ENCODE measurements around the gene ZNF768.
"Not testable (repeated sequence)": the region's sequence is repeated elsewhere in the genome, so short reads cannot be mapped to it uniquely, and the experiment has no call there.

ZNF768 gene

DNA sequence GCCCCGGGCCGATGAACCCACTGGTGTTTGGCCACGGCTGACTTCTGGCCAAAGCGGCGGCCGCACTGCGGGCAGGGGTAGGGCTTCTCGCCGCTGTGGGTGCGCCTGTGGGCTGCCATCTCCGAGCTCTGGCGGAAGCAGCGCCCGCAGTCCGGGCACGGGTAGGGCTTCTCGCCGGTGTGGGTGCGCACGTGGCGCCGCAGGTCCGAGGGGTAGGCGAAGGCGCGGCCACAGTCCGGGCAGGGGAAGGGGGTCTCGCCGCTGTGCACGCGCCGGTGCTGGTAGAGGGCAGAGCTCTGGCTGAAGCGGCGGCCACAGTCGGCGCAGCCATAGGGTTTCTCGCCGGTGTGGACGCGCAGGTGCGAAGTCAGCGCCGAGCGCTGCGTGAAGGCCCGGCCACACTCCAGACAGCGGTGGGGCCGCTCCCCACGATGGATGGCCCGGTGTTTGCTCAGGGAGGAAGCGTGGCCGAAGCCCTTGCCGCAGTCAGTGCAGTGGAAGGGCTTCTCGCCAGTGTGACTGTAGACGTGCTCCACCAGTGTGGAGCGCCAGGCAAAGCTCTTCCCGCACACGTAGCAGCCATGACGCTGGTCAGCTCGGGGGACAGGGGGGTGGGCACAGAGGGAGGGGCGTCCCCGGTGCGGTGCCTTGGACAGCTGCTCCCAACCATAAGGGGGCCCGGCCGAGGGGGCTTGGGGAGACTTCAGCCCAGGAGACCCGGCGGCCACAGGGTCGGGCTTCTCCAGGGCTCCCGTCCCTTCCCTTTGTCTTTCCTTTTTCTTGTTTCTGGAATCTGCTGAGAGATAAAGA, 29.2 kb upstream of the ZNF768 start:
- no peak for DNase-seq

GRCh38 chr16:30554557-30555314, 28.4 kb upstream of the ZNF768 start:
- no peak for DNase-seq

DNA sequence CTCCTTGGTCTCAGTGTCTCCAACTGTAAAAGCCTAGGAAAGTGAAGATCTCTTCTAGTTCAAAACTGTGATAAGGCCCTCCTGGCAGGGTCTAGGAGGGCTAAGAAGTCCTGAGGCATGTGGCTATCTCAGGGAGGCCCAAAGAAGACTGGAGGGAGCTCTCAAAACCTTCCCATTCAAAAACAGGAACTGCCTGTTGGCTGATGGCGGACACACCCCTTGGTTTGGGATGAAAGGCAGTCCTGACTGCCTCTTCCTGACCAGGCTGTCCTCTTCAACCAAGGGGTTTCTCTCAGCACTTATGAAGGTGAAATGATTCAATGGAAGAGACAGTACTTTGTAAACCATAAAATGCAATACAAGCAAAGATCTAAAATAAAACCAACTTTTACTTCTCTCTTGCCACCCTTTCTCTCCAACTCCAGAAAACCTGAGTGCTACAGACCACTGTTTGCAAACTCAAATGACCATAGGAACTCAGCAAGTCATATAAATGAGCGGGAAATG, 27.1 kb upstream of the ZNF768 start:
- DNase-seq, result no peak

DNA sequence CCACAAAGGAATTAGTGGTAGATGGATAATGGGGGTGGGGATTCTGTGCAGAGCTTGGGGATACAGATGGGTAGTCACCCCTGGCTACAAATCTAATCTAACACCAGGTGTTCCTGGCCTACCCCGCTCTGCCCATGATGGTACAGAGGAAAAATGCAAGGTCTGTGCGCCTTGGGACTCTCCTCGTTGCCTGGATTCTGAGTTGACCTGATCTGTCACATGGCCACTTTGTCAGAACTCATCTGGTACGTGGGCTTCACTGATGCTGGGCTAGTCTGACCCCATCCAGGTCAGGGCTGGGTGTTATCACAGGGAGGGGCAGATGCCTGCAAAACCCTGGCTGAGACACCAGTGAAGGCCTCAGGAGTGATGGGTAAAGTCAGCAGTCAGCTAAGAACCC, 26.6 kb upstream of the ZNF768 start:
- DNase-seq, result no peak

DNA sequence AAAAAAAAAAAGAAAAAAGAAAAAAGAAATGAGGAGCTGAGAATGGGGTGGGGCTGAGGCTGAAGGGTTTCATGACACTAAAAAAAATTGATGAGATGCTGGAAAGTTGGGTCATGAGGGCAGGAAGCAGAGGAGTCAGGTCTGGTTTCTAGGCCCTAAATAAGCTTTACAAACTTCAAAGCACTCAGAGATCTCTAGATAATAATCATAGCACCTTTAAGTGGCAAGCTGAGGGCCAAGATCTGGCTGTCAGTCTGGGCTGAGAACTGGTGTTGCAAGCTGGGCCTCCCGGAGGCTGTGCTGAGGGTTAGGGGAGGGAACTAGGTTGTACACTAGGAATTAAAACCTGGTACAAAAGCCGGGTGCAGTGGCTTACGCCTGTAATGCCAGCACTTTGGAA, 25.4 kb upstream of the ZNF768 start:
- no peak for DNase-seq

GRCh38 chr16:30548416-30549253, 22.3 kb upstream of the ZNF768 start:
- DNase-seq, result no peak

- no peak for DNase-seq
Measured at GRCh38 chr16:30546115-30546514, 19.7 kb upstream of the ZNF768 start.

DNA sequence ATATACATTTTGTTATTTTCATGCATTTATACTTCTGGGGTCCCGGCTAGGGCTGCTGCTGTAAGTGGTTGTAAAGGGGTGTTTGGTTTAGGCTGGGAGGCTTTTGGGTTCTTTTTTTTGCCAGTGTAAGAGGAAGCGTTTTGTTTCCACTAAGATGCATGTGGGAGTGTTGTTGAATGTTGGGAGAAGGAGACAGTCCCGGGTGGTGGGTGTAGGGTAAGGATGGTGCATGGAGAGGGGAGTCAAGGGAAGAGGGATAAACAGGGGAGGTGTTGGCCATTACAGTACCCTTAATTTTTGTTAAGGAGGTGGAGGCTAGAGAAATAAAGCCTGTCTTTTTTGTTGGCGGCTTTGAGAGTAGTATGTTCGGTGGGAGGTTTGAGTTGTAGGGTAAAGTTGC, 16.7 kb upstream of the ZNF768 start:
- no peak for DNase-seq

DNA sequence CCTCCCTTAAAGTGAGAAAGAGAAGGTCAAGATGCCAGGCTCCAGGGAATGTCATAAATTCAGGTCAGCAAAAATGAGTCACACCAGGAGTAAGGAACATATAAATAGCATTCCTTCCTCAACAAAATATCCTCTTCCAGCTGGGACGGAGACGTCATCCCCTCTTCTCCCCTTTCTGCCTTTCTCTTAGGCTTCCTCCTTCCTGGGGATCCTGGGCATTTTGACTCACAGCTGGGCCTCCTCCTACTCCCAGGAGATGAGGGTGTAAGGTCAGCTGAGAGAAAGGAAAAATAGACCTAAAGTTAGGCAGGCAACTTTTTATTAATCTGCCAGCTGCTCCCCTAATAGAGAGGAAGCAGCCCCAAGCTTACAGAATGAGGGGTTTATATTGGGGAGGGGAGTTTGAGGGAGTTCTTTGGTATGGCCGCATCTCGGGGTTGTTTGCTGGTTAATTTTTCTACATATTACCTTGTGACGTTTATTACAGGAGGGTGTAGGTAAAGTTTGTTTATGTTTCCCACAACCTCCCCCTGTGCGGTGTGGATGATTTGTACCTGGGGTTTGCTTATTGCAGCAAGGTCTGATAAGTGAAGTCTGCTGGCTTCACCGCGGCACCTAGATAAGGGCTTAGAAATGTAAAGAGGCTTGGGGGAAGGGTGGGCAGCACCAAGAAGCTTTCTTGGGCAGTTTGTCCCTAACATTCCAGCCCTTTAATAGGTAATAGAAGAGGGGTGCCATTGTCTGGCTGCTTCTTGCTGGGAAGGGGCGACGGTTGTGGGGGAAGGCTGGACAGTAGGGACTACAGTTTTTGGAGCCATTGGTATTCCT, 15.3 kb upstream of the ZNF768 start:
- DNase-seq, result no peak

DNA sequence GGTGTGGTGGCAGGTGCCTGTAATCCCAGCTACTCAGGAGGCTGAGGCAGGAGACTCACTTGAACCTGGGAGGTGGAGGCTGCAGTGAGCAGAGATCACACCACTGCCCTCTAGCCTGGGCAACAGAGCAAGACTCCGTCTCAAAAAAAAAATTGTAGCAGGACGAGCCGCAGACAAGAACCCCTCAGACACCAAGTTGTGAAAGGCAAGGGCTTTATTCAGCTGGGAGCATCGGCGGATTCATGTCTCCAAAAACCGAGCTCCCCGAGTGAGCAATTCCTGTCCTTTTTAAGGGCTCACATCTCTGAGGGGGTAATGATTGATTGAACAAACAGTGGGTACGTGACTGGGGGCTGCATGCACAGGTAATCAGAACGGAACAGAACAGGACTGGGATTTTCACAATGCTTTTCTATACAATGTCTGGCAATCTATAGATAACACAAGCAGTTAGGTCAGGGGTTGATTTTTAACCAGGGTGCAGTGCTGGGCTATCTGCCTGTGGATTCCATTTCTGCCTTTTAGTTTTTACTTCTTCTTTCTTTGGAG, 14.6 kb upstream of the ZNF768 start:
- not testable (repeated sequence) for DNase-seq

GRCh38 chr16:30539986-30540526, 13.7 kb upstream of the ZNF768 start:
- DNase-seq, result not testable (repeated sequence)

DNA sequence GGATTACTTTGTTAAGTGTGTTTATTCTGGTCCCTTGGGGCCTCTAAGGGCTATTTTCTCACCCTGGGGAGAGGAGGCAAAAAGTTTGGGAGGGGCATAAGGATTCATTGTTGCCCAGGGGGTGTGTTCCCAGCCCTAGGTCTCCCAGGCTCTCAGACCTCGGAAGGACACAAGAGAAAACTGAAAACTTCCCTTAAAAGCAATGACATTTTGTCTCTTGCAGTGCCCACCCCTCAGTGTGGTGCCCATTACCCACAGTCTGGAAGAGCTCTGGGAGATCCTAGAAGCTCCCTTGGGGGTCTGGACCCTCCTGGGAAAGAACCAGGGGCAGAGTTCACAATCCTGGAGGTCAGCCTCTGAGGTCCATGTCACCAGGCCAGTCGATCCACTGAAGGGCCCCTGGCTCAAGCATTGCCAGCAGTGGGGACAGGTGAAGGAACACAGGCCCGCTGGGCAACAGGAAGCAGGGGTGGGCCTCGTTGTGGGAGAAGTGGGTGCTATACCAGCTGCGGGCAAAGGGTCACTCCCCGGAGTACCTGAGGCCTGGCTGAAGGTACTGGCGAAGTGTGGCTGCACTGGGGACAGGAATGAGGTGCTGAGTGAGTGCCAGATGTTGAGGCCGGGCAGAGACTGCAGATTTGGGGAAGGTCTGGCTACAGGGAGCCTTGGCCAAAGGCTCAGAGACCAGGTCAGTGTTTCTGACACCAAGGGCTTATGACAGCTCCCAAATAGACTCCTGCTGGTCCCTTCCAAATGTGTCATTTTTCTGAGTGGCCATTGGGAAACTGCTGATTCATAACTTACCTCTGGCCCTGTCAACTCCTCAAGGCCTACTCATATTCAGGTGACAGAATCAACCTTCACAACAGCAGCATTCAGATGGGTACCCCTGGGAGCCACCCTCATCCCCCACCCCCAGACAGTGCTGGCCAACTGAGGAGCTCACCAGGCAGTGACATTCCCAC, 12.9 kb upstream of the ZNF768 start:
- no peak for DNase-seq

DNA sequence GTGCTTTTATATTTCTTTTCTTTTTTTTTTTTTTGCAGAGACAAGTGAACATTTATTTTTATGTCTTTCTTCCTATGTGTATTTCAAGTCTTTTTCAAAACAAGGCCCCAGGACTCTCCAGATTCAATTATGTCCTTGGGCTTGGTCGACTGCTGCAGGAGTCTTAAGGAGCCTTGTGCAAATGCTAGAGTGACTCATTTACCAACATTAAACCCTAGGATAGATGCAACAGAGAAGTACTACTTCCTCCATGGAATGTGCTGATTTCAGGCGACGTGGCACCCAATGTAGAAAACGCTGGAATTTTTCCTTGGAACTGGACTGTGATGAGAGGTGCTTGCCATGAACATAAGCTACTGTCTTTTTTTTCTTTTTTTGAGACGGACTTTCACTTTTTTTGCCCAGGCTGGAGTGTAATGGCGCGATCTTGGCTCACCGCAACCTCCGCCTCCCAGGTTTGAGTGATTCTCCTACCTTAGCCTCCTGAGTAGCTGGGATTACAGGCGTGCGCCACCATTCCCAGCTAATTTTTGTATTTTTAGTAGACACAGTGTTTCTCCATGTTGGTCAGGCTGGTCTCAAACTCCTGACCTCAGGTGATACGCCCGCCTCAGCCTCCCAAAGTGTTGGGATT, 10.1 kb upstream of the ZNF768 start:
- DNase-seq, result not testable (repeated sequence)

DNA sequence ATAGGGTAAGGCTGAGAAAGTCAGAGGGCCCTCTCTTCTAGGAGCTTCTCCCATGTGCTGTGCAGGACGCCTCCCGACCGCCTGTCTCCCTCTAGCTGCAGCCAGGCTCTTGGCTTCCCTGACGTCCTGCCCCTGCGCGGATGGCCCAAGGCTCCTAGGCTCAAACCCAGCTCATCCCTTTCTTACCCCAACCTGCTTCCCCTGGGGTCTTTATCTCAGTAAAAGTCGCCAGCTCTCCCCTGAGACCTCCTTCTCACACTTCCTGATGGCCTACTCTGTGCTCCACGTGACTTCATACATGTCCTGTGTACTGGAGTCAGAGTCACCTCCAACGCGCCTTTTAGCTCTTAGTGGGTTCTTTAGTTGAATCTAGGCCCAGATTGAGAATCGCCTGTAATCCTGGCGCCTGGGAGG, 9.4 kb upstream of the ZNF768 start:
- DNase-seq, result peak; percentile 88

- DNase-seq, result peak; percentile 95
Measured at GRCh38 chr16:30535106-30535776, 8.9 kb upstream of the ZNF768 start.

DNA sequence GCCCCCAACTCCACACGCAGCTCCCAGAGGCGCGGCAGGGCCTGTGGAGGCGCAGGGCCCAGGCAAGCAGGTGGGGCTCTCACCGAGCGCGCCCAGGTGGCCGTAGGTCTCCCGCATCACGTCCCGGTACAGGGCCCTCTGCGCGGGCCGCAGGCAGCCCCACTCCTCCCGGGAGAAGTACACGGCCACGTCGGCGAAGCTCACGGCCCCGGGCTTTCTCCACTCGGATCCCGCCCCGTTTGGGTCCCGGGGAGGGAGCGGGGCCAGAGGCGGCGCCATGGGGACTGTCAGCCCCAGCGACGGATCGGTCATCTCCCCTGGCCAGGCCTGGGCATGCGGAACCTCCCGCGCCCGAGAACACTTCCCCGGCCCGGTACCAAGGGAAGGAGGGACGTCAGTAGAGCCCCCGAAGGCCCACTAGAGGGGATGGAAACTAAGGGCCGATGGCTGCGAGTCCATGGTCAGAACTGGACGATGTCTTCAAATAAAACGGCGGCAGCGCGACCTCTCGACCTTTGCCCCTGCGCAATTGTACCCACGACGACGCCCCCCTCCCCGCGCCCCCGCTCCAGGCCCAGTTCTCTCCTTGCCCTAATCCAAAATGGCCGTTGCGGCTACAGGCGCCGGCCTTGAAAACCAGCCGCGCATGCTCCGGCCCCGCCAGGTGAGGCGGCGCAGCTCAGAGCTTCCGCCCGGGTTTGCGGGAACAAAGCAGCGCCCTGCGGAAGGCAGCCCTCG, 8.2 kb upstream of the ZNF768 start, which contains the start of gene ZNF747:
Gene ZNF747 (minus strand): TSS at position 491 of the 738 bp plus-strand sequence. CDS start 179 bp downstream, at position 312.
- DNase-seq, result peak; percentile 95

- no peak for DNase-seq
Measured at GRCh38 chr16:30533748-30534367, 7.5 kb upstream of the ZNF768 start.

DNA sequence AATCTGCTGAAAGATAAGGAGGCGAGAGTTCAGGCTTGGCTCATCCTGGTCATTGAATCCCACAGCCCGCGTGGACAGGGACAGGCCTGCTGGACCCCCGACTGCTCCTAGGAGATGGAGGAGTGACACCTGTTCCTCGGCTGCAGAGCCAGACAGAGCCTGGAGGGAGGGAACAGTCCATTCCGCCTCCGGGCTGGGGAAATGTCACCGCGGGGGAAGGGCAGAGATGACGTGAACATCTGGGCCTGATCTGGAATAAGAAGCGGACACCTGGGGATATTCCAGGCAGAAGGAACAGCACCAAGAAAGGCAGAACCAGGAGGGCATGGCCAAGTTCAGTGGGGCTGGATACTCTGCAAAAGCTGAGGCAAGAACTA, 6.8 kb upstream of the ZNF768 start:
- no peak for DNase-seq

Data from NCI-H510A treated with DMSO at 0.1 percent for 48 hours (cell line).